HEK293T (cell line): Measurements from ENCODE around the gene RIPK3.

ENCODE experiments used
- BHLHE40 ChIP-seq: fragments of 450-650 bp; IDR thresholded peaks from 2 replicates; pipeline ENCODE4 v1.6.1; 2016; ENCODE audit warnings: mild to moderate bottlenecking, moderate library complexity, borderline replicate concordance
- FOXA1 ChIP-seq: fragments of 450-650 bp; IDR thresholded peaks from 2 replicates; pipeline ENCODE4 v1.6.1; 2016; ENCODE audit warnings: mild to moderate bottlenecking
- L3MBTL2 ChIP-seq: fragments of 450-650 bp; conservative IDR thresholded peaks from 2 replicates; pipeline ENCODE4 v1.6.1; 2016; ENCODE audit warnings: mild to moderate bottlenecking
- LEF1 ChIP-seq: fragments of 450-650 bp; IDR thresholded peaks from 2 replicates; pipeline ENCODE4 v1.6.1; 2017; ENCODE audit warnings: mild to moderate bottlenecking, borderline replicate concordance
- SP1 ChIP-seq: fragments of 450-650 bp; IDR thresholded peaks from 2 replicates; pipeline ENCODE4 v1.6.1; 2017

DNA sequence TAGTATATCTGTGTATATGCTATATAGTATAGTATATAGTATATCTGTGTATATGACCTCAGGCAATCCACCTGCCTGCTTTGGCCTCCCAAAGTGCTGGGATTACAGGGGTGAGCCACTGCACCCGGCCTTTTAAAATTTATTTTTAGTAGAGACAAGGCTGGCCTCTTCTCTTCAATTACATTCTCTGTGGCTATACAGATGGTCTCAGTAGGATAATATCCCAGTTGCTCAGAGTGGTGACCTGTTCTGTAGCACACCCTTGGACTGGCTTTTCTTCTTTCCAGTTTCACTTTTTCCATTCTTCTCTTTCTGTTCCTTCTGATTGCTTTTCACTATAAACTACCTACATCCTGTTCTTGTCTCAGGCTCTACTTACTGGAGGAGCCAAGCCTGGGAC lies 25.1 kb upstream of the RIPK3 start:
- TF ChIP-seq SP1 (no peak), FOXA1 (no peak), L3MBTL2 (no peak), LEF1 (no peak), BHLHE40 (no peak)
